Neural progenitor cell (in vitro differentiated cells): ENCODE results near the gene SPTBN2. TPM values are rescaled to one million over a fixed set of nuclear protein-coding genes. Genes with fewer than 3 reads are reported as not detected.

Experiments used
- DNase-seq: peaks from one replicate; pipeline ENCODE4 v3.0.0-alpha.2; 2016; ENCODE audit warnings: low spot score
- H2AFZ ChIP-seq: fragments of 200-600 bp; sonication (generic); replicated peaks from 2 replicates; pipeline ENCODE4 v1.6.1; 2016; ENCODE audit warnings: antibody characterized with exemption
- H3F3A ChIP-seq: fragments of 200-600 bp; sonication (generic); 2 replicates; pipeline ENCODE4 v1.6.1; 2016; ENCODE audit warnings: antibody characterized with exemption, low read depth
- H3K27ac ChIP-seq: fragments of 200-600 bp; sonication (generic); 2 replicates; pipeline ENCODE4 v1.5.1; 2016; ENCODE audit warnings: mild to moderate bottlenecking
- H3K27me3 ChIP-seq: fragments of 200-600 bp; sonication (generic); 2 replicates; pipeline ENCODE4 v1.6.1; 2016; ENCODE audit warnings: mild to moderate bottlenecking, moderate library complexity
- H3K36me3 ChIP-seq: fragments of 200-600 bp; sonication (generic); 2 replicates; pipeline ENCODE4 v1.5.1; 2016
- H3K4me1 ChIP-seq: fragments of 200-600 bp; sonication (generic); 2 replicates; pipeline ENCODE4 v1.6.1; 2016; ENCODE audit warnings: mixed run types
- H3K4me2 ChIP-seq: fragments of 200-600 bp; sonication (generic); 2 replicates; pipeline ENCODE4 v1.6.1; 2016
- H3K4me3 ChIP-seq: fragments of 200-600 bp; sonication (generic); 2 replicates; pipeline ENCODE4 v1.5.1; 2016
- H3K79me2 ChIP-seq: fragments of 200-600 bp; sonication (generic); 2 replicates; pipeline ENCODE4 v1.6.1; 2016; ENCODE audit warnings: low read depth
- H3K9ac ChIP-seq: fragments of 200-600 bp; sonication (generic); 2 replicates; pipeline ENCODE4 v1.6.1; 2016
- H3K9me3 ChIP-seq: fragments of 200-600 bp; sonication (generic); 2 replicates; pipeline ENCODE4 v1.5.1; 2016; ENCODE audit warnings: low read depth
- H4K20me1 ChIP-seq: fragments of 200-600 bp; sonication (generic); 2 replicates; pipeline ENCODE4 v1.6.1; 2016; ENCODE audit warnings: low read depth
- H3K27ac Mint-ChIP-seq: 3 replicates; pipeline ENCODE4 v1.8.0; 2021; ENCODE audit warnings: mixed read lengths
- H3K27me3 Mint-ChIP-seq: 2 replicates; pipeline ENCODE4 v1.8.0; 2022; ENCODE audit warnings: low read depth, mild to moderate bottlenecking, inconsistent platforms, moderate library complexity, mixed read lengths; ENCODE audit not compliant: insufficient read depth
- H3K36me3 Mint-ChIP-seq: 3 replicates; pipeline ENCODE4 v1.8.0; 2021; ENCODE audit warnings: mixed read lengths
- H3K4me1 Mint-ChIP-seq: 3 replicates; pipeline ENCODE4 v1.8.0; 2021; ENCODE audit warnings: mixed read lengths
- H3K4me3 Mint-ChIP-seq: 3 replicates; pipeline ENCODE4 v1.8.0; 2021; ENCODE audit warnings: mild to moderate bottlenecking, moderate library complexity, mixed read lengths
- H3K9me3 Mint-ChIP-seq: 3 replicates; pipeline ENCODE4 v1.8.0; 2020; ENCODE audit warnings: mixed read lengths
- EZH2 ChIP-seq: fragments of 200-600 bp; sonication (generic); IDR thresholded peaks from 2 replicates; pipeline ENCODE4 v1.6.1; 2017; ENCODE audit warnings: antibody characterized with exemption, mild to moderate bottlenecking, moderate library complexity
- EZH2phosphoT487 ChIP-seq: fragments of 200-600 bp; sonication (generic); IDR thresholded peaks from 2 replicates; pipeline ENCODE4 v1.6.1; 2017; ENCODE audit warnings: antibody characterized with exemption
- total RNA-seq: library from RNA; depleted of rRNA; stranded (reverse); fragments of >200 nt; gene quantifications from 2 replicates; pipeline ENCODE4 v1.2.3, GENCODE V29; 2015; ENCODE audit warnings: low replicate concordance
- TF ChIP-seq, protein P1 (sequence below): fragments of 200-600 bp; sonication (generic); IDR thresholded peaks from 2 replicates; pipeline ENCODE4 v1.5.1; 2017; ENCODE audit warnings: antibody characterized with exemption, mild to moderate bottlenecking

SPTBN2 gene
- total RNA-seq, 1 donor from 2014 or later: 14.5 TPM

DNA sequence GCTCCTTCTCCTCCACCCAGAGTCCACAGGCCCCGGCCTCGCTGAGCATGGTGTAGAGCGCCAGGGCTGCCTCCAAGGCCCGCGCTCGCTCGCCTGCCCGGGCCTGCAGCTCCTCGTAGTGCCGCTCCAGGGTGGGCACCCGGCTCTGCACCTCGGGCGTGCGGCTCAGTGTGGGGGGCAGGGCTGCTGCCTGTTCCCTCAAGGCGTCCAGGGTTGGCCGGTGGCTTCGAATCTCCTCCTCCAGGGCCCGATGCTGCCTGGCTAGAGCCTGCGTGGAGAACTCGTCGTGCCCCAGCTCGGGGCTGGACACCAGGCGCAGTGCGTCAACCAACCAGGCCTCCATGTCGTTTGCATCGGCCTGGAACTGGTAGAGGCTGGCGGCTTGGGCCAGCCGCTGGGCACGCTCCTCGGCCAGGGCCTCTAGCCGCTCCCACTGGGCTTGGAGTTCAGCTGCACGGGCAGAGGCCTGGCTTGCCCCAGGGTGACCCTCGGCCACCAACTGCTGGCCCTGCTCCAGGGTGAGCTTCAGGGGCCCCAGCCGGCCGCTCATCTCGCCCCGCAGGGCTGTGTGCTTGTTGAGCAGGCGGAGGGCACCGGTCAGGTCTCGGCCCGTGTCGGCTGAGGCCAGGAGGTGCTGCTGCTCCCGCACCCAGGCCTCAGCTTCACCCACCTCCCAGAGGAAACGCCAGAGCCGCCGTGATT is 24.2 kb downstream of the SPTBN2 start:
- no peak overlapping the region for H3K9ac ChIP-seq
- H3K79me2 ChIP-seq: no peaks in the 10 kb centered on the region
- no peaks in the 10 kb centered on the region for H4K20me1 ChIP-seq
- H3K27ac ChIP-seq: no peak overlapping the region
- H3K4me3 ChIP-seq: no peak overlapping the region
- H3K27me3 Mint-ChIP-seq: peaks cover 3% of the 10 kb centered on the region
- H3K27me3 ChIP-seq: no peaks in the 10 kb centered on the region
- H3K4me2 ChIP-seq: no peak overlapping the region
- no peaks in the 10 kb centered on the region for H3K9me3 Mint-ChIP-seq
- no peak overlapping the region for H2AFZ ChIP-seq
- H3K4me1 Mint-ChIP-seq: no peaks in the 10 kb centered on the region
- H3K36me3 Mint-ChIP-seq: peaks cover 6% of the 10 kb centered on the region
- no peak overlapping the region for H3K27ac Mint-ChIP-seq
- DNase-seq: no peak
- H3K4me1 ChIP-seq: no peaks in the 10 kb centered on the region
- no peak overlapping the region for H3K4me3 Mint-ChIP-seq
- TF ChIP-seq EZH2phosphoT487 (no peak), EZH2 (no peak)
- TF ChIP-seq, protein P1, sequence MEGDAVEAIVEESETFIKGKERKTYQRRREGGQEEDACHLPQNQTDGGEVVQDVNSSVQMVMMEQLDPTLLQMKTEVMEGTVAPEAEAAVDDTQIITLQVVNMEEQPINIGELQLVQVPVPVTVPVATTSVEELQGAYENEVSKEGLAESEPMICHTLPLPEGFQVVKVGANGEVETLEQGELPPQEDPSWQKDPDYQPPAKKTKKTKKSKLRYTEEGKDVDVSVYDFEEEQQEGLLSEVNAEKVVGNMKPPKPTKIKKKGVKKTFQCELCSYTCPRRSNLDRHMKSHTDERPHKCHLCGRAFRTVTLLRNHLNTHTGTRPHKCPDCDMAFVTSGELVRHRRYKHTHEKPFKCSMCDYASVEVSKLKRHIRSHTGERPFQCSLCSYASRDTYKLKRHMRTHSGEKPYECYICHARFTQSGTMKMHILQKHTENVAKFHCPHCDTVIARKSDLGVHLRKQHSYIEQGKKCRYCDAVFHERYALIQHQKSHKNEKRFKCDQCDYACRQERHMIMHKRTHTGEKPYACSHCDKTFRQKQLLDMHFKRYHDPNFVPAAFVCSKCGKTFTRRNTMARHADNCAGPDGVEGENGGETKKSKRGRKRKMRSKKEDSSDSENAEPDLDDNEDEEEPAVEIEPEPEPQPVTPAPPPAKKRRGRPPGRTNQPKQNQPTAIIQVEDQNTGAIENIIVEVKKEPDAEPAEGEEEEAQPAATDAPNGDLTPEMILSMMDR: no peak
- H3F3A ChIP-seq: no peaks in the 10 kb centered on the region
- H3K36me3 ChIP-seq: no peaks in the 10 kb centered on the region
- H3K9me3 ChIP-seq: no peaks in the 10 kb centered on the region

DNA sequence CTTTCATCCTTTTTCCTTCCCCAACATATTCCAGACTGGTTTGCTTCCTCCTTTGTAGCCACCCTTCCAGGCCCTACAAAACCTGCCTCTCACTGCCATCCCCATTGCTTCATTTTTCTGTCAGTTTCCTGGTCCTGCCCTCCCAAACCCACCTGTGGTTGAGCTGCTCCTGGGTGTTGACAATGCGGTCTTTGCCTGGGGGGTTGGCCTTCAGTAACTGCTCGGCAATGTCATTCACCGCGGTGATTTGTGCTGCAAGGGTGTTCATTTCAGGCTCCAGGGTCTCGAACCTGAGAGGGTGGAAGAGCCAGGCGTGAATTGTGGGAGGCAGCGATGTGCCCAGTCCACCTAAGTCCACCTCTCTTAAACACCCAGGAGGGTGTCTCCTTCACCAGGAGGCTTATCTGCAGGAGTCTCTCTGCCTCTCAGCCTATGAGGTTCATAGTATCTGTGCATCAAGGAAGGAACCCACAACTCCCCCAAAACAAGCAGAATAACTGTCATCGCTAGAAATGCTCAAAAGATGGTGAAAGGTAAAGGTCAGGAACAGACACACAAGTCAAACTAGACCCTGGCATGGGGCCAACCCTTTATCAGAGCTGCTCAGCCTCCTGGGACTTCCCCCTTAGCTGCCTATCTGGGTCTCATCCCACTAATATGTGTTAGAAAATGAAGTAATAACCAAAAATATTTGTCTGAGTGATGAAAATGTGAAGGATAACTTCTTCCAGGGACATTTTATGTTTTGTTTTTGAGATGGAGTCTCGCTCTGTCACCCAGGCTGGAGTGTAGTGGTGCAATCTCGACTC is 27.4 kb downstream of the SPTBN2 start:
- Mint-ChIP-seq H3K27ac (no peak overlapping the region), H3K4me3 (no peak overlapping the region), H3K36me3 (peaks cover 10% of the 10 kb centered on the region), H3K9me3 (no peaks in the 10 kb centered on the region), H3K27me3 (peaks cover 5% of the 10 kb centered on the region), H3K4me1 (no peaks in the 10 kb centered on the region)
- H3K9ac ChIP-seq: no peak overlapping the region
- H3K4me1 ChIP-seq: no peaks in the 10 kb centered on the region
- H4K20me1 ChIP-seq: no peaks in the 10 kb centered on the region
- no peak overlapping the region for H3K27ac ChIP-seq
- no peak for TF ChIP-seq EZH2
- TF ChIP-seq, protein P1: no peak
- no peak for TF ChIP-seq EZH2phosphoT487
- no peak overlapping the region for H3K4me2 ChIP-seq
- no peak overlapping the region for H2AFZ ChIP-seq
- no peak for DNase-seq
- H3K4me3 ChIP-seq: no peak overlapping the region
- no peaks in the 10 kb centered on the region for H3K36me3 ChIP-seq
- H3K79me2 ChIP-seq: no peaks in the 10 kb centered on the region
- H3K27me3 ChIP-seq: no peaks in the 10 kb centered on the region
- H3K9me3 ChIP-seq: no peaks in the 10 kb centered on the region
- H3F3A ChIP-seq: no peaks in the 10 kb centered on the region

- no peak overlapping the region for H3K27ac ChIP-seq
- Mint-ChIP-seq H3K27ac (no peak overlapping the region), H3K9me3 (no peaks in the 10 kb centered on the region), H3K4me3 (no peak overlapping the region), H3K27me3 (peaks cover 5% of the 10 kb centered on the region), H3K4me1 (no peaks in the 10 kb centered on the region), H3K36me3 (peaks cover 12% of the 10 kb centered on the region)
- TF ChIP-seq EZH2 (no peak), EZH2phosphoT487 (no peak)
- TF ChIP-seq, protein P1: no peak
- H3K9ac ChIP-seq: no peak overlapping the region
- H3K4me1 ChIP-seq: no peaks in the 10 kb centered on the region
- H3K79me2 ChIP-seq: no peaks in the 10 kb centered on the region
- no peaks in the 10 kb centered on the region for H3F3A ChIP-seq
- H2AFZ ChIP-seq: no peak overlapping the region
- no peaks in the 10 kb centered on the region for H3K36me3 ChIP-seq
- no peaks in the 10 kb centered on the region for H3K9me3 ChIP-seq
- H4K20me1 ChIP-seq: no peaks in the 10 kb centered on the region
- H3K4me2 ChIP-seq: no peak overlapping the region
- DNase-seq: no peak
- no peaks in the 10 kb centered on the region for H3K27me3 ChIP-seq
- H3K4me3 ChIP-seq: no peak overlapping the region
Observed at GRCh38 chr11:66700742-66701141, 28.3 kb downstream of the SPTBN2 start.
